Stimulated activated naive B cell treated with anti-CD40 and anti-IgM and Interleukin-4, amounts not matched to agents 10 μg/mL and 1 μg/mL and 100 μg/mL, for 72 hours (primary cell): Measurements from ENCODE around the gene TRAF5.
A peak's percentile ranks its signal among the peaks of the same experiment; 100 is the strongest.
"Not testable (repeated sequence)": the region's sequence is repeated elsewhere in the genome, so short reads cannot be mapped to it uniquely, and the experiment has no call there.

Source experiments
- ATAC-seq, 2 donors: fragments of 150-1000 bp; cut with Tn5 transposase; replicated peaks; 2 replicates each; pipeline ENCODE4 v1.10.0; 2021; ENCODE audit warnings: moderate library complexity in 1 of 2
- DNase-seq: peaks from one replicate; pipeline ENCODE4 v3.0.0; 2021
- H3K27ac Mint-ChIP-seq: one replicate; pipeline ENCODE4 v1.8.0; 2022; ENCODE audit warnings: mild to moderate bottlenecking, mixed read lengths
- H3K27me3 Mint-ChIP-seq, 2 donors: one replicate each; pipeline ENCODE4 v1.8.0; 2022; ENCODE audit warnings: mixed read lengths in 2 of 2
- H3K36me3 Mint-ChIP-seq, 2 donors: one replicate each; pipeline ENCODE4 v1.8.0; 2022; ENCODE audit warnings: mixed read lengths in 2 of 2, mild to moderate bottlenecking in 1 of 2
- H3K4me1 Mint-ChIP-seq, 2 donors: one replicate each; pipeline ENCODE4 v1.8.0; 2022; ENCODE audit warnings: mixed read lengths in 2 of 2, mild to moderate bottlenecking in 1 of 2
- H3K4me3 Mint-ChIP-seq, 2 donors: one replicate each; pipeline ENCODE4 v1.8.0; 2022; ENCODE audit warnings: mild to moderate bottlenecking in 2 of 2, mixed read lengths in 2 of 2, moderate library complexity in 1 of 2
- H3K9me3 Mint-ChIP-seq, 2 donors: one replicate each; pipeline ENCODE4 v1.8.0; 2022; ENCODE audit warnings: mixed read lengths in 2 of 2, mild to moderate bottlenecking in 1 of 2

TRAF5 gene

DNA sequence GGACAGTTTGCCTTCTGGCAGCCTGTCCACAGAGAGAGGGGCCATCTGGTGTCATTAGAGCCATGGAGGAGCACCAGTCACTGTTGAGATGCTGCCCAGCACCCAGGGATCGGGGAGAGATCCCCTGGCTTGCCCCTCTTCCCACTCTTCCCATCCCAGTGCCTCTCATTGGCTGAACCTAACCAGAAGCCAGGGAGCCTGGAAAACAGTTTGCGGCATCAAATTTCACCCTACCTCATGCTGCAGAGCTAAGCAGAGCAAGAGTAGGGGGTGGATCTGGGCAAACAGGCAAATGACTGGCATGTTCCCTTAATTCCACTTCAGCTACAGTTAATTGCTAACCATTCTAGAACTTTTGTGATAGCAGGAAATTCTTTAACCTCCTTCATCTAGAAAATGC, 19.1 kb downstream of the TRAF5 start:
- H3K9me3 Mint-ChIP-seq, result peaks cover 0 to 1% of the 10 kb centered on the region in 2 donors
- H3K4me3 Mint-ChIP-seq, result no peak overlapping the region
- peaks cover 61 to 84% of the 10 kb centered on the region in 2 donors for H3K4me1 Mint-ChIP-seq
- H3K36me3 Mint-ChIP-seq, result peaks cover 15 to 46% of the 10 kb centered on the region in 2 donors
- peak overlapping the region; percentile 17 for H3K27ac Mint-ChIP-seq
- no peaks in the 10 kb centered on the region for H3K27me3 Mint-ChIP-seq
- ATAC-seq (no peak), DNase-seq (no peak)

GRCh38 chr1:211347077-211347844, 20.6 kb downstream of the TRAF5 start:
- DNase-seq (no peak), ATAC-seq (no peak)
- peaks cover 23 to 50% of the 10 kb centered on the region in 2 donors for H3K36me3 Mint-ChIP-seq
- peaks cover 58 to 84% of the 10 kb centered on the region in 2 donors for H3K4me1 Mint-ChIP-seq
- H3K27ac Mint-ChIP-seq, result peak overlapping the region; percentile 16
- peaks cover 3 to 8% of the 10 kb centered on the region in 2 donors for H3K9me3 Mint-ChIP-seq
- no peak overlapping the region for H3K4me3 Mint-ChIP-seq
- H3K27me3 Mint-ChIP-seq, result no peaks in the 10 kb centered on the region

DNA sequence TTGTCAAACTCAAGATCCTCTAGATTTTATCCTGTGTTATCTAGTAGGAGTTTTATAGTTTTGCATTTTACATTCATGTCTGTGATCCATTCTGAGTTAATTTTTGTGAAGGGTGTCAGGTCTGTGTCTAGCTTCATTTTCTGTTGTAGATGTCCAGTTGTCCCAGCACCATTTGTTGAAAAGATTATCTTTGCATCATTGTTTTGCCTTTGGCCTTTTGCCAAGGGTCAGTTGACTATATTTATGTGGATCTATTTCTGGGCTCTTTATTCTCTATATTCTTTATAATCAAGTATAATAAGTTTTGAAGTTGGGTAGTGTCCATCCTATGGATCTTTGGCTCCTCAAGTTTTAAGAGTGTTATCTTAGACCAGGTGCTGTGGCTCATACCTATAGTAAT, 21.9 kb downstream of the TRAF5 start:
- peaks cover 3 to 8% of the 10 kb centered on the region in 2 donors for H3K9me3 Mint-ChIP-seq
- H3K36me3 Mint-ChIP-seq, result peaks cover 30 to 44% of the 10 kb centered on the region in 2 donors
- peaks cover 55 to 81% of the 10 kb centered on the region in 2 donors for H3K4me1 Mint-ChIP-seq
- ATAC-seq, result no peak
- no peaks in the 10 kb centered on the region for H3K27me3 Mint-ChIP-seq
- no peak overlapping the region for H3K4me3 Mint-ChIP-seq
- H3K27ac Mint-ChIP-seq, result no peak overlapping the region
- DNase-seq, result no peak

DNA sequence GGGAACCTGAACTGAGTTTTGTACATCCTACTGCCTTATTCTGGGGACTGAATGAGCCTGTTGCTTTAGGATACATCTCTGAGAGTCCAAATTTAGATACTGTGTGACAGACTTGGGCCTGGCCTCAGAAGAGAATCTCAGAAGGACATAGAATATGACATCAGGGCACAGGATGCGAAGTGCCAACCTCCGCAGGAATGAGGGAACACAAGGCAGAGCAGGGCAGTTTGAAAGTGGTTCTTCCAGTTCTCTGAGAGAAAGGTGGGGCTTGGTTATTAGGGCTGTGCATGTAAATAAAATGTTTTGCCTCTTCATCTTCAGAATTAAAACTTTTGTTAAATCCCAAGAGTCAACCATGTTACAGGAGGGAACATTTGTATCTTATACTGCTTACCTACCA, 23.1 kb downstream of the TRAF5 start:
- no peak for ATAC-seq
- H3K36me3 Mint-ChIP-seq, result peaks cover 28 to 47% of the 10 kb centered on the region in 2 donors
- H3K27ac Mint-ChIP-seq, result no peak overlapping the region

DNA sequence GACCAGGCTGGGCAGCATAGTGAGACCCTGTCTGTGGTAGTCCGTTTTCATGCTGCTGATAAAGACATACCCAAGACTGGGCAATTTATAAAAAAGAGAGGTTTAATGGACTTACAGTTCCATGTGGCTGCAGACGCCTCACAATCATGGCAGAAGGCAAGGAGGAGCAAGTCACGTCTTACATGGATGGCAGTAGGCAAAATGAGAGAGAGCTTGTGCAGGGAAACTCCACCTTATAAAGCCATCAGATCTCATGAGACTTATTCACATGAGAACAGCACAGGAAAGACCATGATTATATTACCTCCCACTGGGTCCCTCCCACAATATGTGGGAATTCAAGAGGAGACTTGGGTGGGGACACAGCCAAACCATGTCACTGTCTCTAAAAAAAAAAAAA, 25.4 kb downstream of the TRAF5 start:
- H3K9me3 Mint-ChIP-seq, H3K27me3 Mint-ChIP-seq, DNase-seq, ATAC-seq, H3K4me3 Mint-ChIP-seq: not testable (repeated sequence)
- H3K4me1 Mint-ChIP-seq, result peaks cover 52 to 74% of the 10 kb centered on the region in 2 donors
- peak overlapping the region; percentile 85 for H3K27ac Mint-ChIP-seq
- H3K36me3 Mint-ChIP-seq, result peaks cover 33 to 51% of the 10 kb centered on the region in 2 donors

More for the DNA sequence above, 23.1 kb downstream of the TRAF5 start:
- peaks cover 54 to 79% of the 10 kb centered on the region in 2 donors for H3K4me1 Mint-ChIP-seq
- H3K9me3 Mint-ChIP-seq, result peaks cover 3 to 8% of the 10 kb centered on the region in 2 donors
- DNase-seq, result no peak
- H3K27me3 Mint-ChIP-seq, result no peaks in the 10 kb centered on the region
- H3K4me3 Mint-ChIP-seq, result no peak overlapping the region

DNA sequence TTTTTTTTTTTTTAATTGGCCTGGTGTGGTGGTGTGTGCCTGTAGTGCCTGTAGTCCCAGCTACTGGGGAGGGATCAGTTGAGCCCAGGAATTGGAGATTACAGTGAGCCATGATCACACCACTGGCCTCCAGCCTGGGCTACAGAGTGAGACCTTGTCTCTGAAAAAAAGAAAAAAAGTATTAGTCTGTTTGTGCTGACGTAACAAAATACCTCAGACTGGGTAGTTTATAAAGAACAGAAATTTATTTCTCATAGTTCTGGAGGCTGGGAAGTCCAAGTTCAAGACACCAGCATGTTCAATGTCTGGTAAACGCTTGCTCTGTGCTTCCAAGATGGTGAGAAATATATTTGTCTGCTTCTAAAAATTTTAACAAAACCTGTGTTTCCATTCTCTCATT, 25.8 kb downstream of the TRAF5 start:
- Mint-ChIP-seq H3K27ac (no peak overlapping the region), H3K9me3 (peaks cover 3 to 8% of the 10 kb centered on the region in 2 donors), H3K4me1 (peaks cover 49 to 71% of the 10 kb centered on the region in 2 donors)

DNA sequence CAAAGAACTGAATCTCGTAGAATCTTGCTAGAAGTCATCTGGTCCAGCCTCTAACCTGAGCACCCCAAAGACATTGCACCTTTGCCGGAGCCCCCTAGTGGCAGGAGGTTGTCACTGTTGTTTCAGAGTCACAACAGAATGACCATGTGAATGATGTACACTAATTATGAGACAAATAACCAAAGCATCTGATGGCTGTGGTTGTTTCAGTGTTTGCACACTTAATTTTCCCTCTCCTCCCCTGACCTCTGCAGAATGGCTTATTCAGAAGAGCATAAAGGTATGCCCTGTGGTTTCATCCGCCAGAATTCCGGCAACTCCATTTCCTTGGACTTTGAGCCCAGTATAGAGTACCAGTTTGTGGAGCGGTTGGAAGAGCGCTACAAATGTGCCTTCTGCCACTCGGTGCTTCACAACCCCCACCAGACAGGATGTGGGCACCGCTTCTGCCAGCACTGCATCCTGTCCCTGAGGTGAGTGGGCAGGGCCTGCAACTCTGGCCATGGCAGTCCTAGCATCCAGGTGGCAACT, 26.4 kb downstream of the TRAF5 start:
- Mint-ChIP-seq H3K4me1 (peaks cover 45 to 66% of the 10 kb centered on the region in 2 donors), H3K9me3 (peaks cover 3 to 8% of the 10 kb centered on the region in 2 donors), H3K36me3 (peaks cover 33 to 53% of the 10 kb centered on the region in 2 donors), H3K4me3 (peak overlapping the region; percentile 55 to 64), H3K27me3 (no peaks in the 10 kb centered on the region), H3K27ac (peak overlapping the region; percentile 77)
- ATAC-seq (peak; percentile 89 to 90), DNase-seq (peak; percentile 44)

More for the DNA sequence above, 25.8 kb downstream of the TRAF5 start:
- ATAC-seq (no peak), DNase-seq (no peak)
- H3K36me3 Mint-ChIP-seq, result peaks cover 33 to 52% of the 10 kb centered on the region in 2 donors
- no peaks in the 10 kb centered on the region for H3K27me3 Mint-ChIP-seq
- no peak overlapping the region for H3K4me3 Mint-ChIP-seq

- no peak for DNase-seq
- H3K9me3 Mint-ChIP-seq, result peaks cover 3 to 8% of the 10 kb centered on the region in 2 donors
- H3K36me3 Mint-ChIP-seq, result peaks cover 33 to 53% of the 10 kb centered on the region in 2 donors
- H3K27ac Mint-ChIP-seq, result peak overlapping the region; percentile 69
- ATAC-seq, result no peak
- no peak overlapping the region for H3K4me3 Mint-ChIP-seq
- no peaks in the 10 kb centered on the region for H3K27me3 Mint-ChIP-seq
- peaks cover 43 to 66% of the 10 kb centered on the region in 2 donors for H3K4me1 Mint-ChIP-seq
Observed at GRCh38 chr1:211353562-211354212, 27.1 kb downstream of the TRAF5 start.

- Mint-ChIP-seq H3K27ac (no peak overlapping the region), H3K36me3 (peaks cover 38 to 54% of the 10 kb centered on the region in 2 donors), H3K4me3 (no peak overlapping the region), H3K27me3 (no peaks in the 10 kb centered on the region), H3K9me3 (peaks cover 3 to 8% of the 10 kb centered on the region in 2 donors), H3K4me1 (peaks cover 36 to 60% of the 10 kb centered on the region in 2 donors)
- no peak for DNase-seq
- no peak for ATAC-seq
Observed at GRCh38 chr1:211355873-211356272, 29.2 kb downstream of the TRAF5 start.

DNA sequence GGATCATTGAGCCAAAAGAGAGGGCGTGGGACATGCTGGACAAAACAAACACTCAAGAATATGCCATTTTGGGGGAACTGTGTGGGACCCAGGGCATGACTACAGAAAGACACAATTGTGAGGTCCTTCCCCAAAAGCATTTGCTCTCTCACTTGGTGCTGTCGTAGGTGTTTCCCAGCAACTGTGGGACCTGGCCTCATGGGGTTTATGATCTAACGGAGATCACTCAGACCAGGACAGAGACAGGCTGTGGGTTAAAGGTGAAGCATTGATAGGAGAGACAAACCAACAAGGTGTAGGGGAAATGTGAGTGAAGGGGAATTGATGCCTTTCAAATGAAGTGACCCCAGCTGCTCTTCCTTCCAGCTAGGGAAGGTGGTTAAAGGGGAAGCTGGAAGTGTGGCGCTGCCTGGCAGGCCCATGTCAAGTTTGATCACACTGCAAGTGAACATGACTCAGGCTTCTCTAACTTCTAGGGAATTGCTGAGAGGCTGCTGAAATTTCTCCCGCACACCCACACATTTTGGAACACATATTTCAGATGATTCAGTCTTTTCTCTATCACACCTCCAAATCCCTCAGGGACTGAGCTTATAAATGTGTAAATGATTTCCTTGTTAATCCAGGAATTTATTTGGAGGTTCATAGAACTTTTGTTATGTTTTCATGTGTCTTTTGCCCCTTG, 30.2 kb downstream of the TRAF5 start:
- peak overlapping the region; percentile 16 for H3K27ac Mint-ChIP-seq
- no peak for DNase-seq
- H3K9me3 Mint-ChIP-seq, result peaks cover 2 to 3% of the 10 kb centered on the region in 2 donors
- H3K27me3 Mint-ChIP-seq, result no peaks in the 10 kb centered on the region
- ATAC-seq, result no peak
- peaks cover 31 to 54% of the 10 kb centered on the region in 2 donors for H3K36me3 Mint-ChIP-seq
- H3K4me3 Mint-ChIP-seq, result no peak overlapping the region
- H3K4me1 Mint-ChIP-seq, result peaks cover 32 to 50% of the 10 kb centered on the region in 2 donors

- DNase-seq (no peak), ATAC-seq (no peak)
- no peaks in the 10 kb centered on the region for H3K27me3 Mint-ChIP-seq
- peak overlapping the region; percentile 37 for H3K27ac Mint-ChIP-seq
- H3K36me3 Mint-ChIP-seq, result peaks cover 20 to 44% of the 10 kb centered on the region in 2 donors
- H3K4me3 Mint-ChIP-seq, result no peak overlapping the region
- H3K9me3 Mint-ChIP-seq, result no peaks in the 10 kb centered on the region
- H3K4me1 Mint-ChIP-seq, result peaks cover 20 to 35% of the 10 kb centered on the region in 2 donors
Observed at GRCh38 chr1:211358685-211359084, 32.1 kb downstream of the TRAF5 start.

- H3K4me1 Mint-ChIP-seq, result peaks cover 15 to 26% of the 10 kb centered on the region in 2 donors
- H3K9me3 Mint-ChIP-seq, result no peaks in the 10 kb centered on the region
- H3K4me3 Mint-ChIP-seq, result no peak overlapping the region
- ATAC-seq (no peak), DNase-seq (no peak)
- H3K27ac Mint-ChIP-seq, result peak overlapping the region; percentile 68
- no peaks in the 10 kb centered on the region for H3K27me3 Mint-ChIP-seq
- H3K36me3 Mint-ChIP-seq, result peaks cover 19 to 35% of the 10 kb centered on the region in 2 donors
Observed at GRCh38 chr1:211359876-211360275, 33.2 kb downstream of the TRAF5 start.

GRCh38 chr1:211361202-211361601, 34.6 kb downstream of the TRAF5 start:
- H3K4me3 Mint-ChIP-seq, result no peak overlapping the region
- no peak for DNase-seq
- ATAC-seq, result no peak
- no peaks in the 10 kb centered on the region for H3K27me3 Mint-ChIP-seq
- H3K4me1 Mint-ChIP-seq, result peaks cover 12 to 19% of the 10 kb centered on the region in 2 donors
- no peak overlapping the region for H3K27ac Mint-ChIP-seq
- no peaks in the 10 kb centered on the region for H3K9me3 Mint-ChIP-seq
- H3K36me3 Mint-ChIP-seq, result peaks cover 17 to 36% of the 10 kb centered on the region in 2 donors

- Mint-ChIP-seq H3K4me1 (peaks cover 0 to 6% of the 10 kb centered on the region in 2 donors), H3K27me3 (no peaks in the 10 kb centered on the region), H3K9me3 (no peaks in the 10 kb centered on the region), H3K4me3 (no peak overlapping the region), H3K36me3 (peaks cover 32 to 35% of the 10 kb centered on the region in 2 donors), H3K27ac (no peak overlapping the region)
- DNase-seq, result no peak
- ATAC-seq, result no peak
Observed at GRCh38 chr1:211369640-211370039, 43.0 kb downstream of the TRAF5 start.
